ENCODE results near the gene PAX3.

DNA sequence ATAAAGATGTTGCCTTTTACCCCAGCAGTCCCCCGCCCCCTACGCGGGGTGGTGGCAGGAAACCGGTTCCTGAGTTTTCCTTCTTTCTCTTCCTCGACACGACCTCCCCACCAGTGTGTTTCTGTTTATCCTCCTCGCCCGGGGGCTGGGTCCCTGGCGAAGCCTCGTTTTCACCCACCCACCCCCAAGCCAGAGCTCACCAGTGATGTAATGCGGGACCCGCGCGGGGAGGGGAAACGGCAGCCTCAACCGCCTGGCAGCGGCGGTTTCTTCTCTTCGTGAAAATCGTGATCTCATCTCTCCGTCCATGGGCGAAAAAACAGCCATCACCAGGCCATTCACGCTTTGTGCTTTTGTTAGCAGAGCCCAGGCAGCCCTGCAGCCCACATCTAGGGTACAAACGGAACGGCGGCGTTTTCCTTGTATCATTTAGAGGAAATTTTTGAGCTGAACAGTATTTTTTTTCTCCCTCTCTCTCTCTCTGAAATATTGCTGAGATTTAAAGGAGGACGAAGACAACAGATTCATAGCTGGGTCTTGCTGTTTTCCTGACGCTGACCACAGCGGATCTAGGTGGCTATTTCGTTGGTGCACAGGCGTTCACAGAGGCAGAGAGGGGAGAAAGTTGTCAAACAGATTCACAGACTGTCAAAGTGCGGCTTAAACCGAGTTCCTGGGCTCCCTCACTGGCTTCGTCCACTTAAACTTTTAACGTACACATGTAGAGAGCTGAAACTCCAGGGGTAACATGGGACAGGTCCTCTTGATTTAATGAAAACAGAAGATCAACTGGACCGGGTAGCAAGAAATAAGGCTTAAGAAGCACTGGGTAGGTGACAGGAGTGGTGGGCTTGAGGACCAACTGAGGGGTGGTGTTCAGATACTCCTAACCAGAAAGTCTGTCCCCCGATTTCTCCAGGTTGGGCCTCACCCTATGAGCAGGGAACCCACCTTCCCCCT lies 21.9 kb upstream of the PAX3 start:
- TF ChIP-seq, protein P1, sequence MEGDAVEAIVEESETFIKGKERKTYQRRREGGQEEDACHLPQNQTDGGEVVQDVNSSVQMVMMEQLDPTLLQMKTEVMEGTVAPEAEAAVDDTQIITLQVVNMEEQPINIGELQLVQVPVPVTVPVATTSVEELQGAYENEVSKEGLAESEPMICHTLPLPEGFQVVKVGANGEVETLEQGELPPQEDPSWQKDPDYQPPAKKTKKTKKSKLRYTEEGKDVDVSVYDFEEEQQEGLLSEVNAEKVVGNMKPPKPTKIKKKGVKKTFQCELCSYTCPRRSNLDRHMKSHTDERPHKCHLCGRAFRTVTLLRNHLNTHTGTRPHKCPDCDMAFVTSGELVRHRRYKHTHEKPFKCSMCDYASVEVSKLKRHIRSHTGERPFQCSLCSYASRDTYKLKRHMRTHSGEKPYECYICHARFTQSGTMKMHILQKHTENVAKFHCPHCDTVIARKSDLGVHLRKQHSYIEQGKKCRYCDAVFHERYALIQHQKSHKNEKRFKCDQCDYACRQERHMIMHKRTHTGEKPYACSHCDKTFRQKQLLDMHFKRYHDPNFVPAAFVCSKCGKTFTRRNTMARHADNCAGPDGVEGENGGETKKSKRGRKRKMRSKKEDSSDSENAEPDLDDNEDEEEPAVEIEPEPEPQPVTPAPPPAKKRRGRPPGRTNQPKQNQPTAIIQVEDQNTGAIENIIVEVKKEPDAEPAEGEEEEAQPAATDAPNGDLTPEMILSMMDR (IDR thresholded peaks at IDR 0.05), result no peak
- no peak for TF ChIP-seq POLR2A (IDR thresholded peaks at IDR 0.05)
- no peak for TF ChIP-seq POLR2AphosphoS5 (IDR thresholded peaks at IDR 0.05)
- TF ChIP-seq EP300 (IDR thresholded peaks at IDR 0.05), result no peak

Measured in suprapubic skin (tissue), 4 donors.